HG02938 (cell line): Measurements from ENCODE around the gene SORBS2.
"Not testable (repeated sequence)": the region's sequence is repeated elsewhere in the genome, so short reads cannot be mapped to it uniquely, and the experiment has no call there.

ENCODE experiments used
- ATAC-seq: cut with Tn5 transposase; IDR thresholded peaks from one replicate; pipeline ENCODE4 v1.9.1; 2021; ENCODE audit warnings: mild to moderate bottlenecking, moderate library complexity; ENCODE audit not compliant: unreplicated experiment

Gene SORBS2

DNA sequence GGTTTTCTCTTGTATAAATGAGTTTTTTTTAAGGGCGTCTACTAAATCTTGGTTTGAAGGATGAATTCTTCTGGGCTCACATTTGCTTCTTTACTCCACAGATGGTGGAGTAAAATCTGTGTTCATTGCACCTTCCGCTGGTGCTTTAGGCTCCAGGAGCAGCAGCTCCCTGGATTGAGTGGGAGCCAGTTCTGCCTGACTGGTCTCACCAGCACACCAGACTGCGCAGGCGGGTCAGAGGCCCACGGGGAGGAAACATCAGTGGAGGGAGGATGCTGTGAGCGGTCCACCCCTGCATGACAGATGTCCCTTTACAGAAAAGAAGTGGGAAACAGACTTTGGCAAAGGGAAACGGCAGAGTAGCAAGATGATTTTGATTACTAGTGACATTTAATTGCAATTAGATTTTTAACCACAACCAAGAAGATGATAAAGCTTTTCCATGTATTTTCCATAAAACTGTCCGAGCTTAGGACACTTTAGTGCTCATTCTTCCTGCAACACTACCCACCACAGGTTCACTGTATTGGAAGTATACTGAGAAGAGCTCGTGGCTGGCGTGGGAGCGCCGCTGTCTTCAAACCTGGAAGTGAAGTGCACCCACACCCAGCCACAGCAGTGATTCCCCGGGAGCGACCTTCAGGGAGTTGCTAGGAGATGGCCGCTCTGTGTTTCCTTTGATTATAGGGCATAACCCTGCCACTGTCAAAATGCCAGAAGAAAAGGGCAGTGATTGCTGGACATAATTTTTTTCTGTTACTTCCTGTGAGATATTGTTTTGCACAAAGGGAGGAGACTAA is 95.2 kb downstream of the SORBS2 start:
- ATAC-seq, result no peak

DNA sequence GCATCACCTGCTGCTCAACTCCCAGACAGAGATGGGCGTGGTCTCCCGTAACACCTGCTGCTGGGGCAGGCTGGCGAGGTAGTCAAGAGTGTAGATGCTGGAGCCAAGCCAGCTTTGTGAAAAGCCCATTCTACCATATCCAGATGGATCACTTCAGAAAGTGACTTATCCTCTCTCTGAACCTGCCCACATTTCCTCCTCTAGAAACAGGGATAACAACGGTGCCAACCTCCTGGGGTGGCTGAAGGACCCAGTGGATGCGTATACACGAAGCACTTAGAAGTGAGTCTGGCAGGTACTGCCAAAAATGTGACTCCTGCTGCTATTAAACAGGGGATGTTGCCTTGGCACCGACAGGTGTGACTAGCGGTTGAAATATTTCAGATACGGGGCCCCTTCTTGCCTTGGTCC is 95.8 kb downstream of the SORBS2 start:
- no peak for ATAC-seq

DNA sequence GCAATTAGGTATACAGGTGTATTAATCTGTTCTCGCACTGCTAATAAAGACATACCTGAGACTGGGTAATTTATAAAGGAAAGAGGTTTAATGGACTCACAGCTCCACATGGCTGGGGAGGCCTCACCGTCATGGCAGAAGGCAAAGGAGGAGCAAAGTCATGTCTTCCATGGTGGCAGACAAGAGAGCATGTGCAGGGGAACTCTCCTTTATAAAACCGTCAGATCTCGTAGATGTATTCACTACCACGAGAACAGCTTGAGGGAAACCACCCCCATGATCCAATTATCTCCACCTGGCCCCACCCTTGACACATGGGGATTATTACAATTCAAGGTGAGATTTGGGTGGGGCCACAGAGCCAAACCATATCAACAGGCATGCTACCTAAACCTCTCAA is 97.5 kb downstream of the SORBS2 start:
- not testable (repeated sequence) for ATAC-seq

DNA sequence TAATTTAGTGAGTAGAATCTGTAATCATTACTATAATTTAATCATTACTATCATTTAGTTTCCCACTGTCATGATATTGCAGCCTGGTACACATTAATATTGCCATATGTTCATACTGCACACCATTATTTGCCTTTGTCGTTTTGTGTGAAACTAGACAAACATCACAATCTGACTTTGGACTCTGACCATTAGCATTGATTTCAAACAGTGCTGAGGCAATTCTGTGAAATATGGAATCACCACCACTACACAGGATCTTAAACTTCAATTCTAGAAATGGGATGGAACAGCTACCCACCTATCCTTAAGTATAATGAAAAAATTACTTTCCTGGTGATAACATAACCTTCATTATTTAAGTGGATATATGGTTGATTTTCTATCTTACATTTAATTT is 98.3 kb downstream of the SORBS2 start:
- no peak for ATAC-seq

DNA sequence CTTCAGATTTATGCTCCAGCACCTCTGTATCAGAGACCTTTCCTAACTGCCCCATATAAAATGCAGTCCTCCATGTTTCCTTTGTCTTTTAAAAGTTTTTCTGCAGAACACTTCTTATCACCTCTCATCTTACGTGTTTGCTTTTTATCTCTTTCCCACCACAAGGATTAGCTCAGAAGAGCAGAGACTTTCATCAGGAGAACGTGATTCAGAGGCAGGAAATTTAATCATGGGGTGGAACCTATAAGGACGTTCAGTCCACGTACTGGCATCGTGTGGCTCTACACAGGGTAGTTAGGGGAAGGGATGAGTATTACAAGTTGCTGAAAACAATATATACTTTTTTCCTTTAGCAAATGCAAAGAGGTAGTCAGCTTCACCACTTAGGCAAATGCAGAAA is 98.7 kb downstream of the SORBS2 start:
- no peak for ATAC-seq

DNA sequence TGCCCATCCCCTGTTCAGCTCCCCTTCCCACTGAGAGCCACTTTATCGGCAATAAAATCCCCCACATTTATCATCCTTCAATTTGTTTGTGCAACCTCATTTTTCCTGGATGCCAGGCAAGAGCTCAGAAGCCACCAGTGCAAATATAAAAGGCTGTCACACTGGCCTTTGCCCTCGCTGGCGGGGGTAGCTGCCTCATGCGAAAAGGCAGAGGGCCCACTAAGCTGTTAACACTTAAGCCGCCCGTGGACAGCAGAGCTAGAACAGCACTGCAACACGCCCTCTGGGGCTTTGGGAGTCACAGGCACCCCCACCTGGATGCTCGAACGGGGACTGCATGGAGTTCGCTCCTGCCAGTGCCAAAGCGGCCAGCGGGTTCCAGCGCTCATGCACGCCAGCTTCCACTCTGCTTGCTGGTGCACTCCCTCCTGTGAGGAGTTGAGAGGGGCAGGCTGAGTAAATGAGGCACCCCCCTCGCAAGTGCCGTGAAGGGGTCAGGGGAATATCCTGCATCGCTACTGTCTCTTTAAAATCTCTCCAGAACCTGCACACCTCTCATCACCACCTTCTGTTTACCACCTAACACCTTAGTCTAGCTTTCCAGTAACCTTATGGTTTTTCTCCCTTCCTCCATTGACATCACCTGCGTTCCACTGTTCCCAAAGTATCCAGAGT is 99.5 kb downstream of the SORBS2 start:
- ATAC-seq, result no peak

DNA sequence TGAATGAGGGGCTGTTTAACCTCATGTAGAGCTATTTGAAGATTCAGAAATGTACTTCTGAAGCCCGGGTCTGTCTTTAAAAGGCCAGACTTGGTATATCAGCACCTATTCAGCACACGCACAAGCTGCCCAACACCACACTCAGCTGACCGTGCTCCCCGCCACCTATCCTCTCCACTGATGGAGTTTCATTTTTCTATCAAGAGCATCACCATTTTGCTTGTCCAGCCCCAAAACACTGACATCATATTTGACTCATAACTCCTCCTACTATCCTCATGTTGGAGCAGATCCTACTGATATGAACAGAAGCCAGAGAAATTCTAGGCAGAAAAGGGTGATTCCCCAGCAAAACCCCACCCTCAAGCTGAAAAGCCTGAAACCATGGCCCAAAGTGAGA is 100.3 kb downstream of the SORBS2 start:
- ATAC-seq, result no peak

DNA sequence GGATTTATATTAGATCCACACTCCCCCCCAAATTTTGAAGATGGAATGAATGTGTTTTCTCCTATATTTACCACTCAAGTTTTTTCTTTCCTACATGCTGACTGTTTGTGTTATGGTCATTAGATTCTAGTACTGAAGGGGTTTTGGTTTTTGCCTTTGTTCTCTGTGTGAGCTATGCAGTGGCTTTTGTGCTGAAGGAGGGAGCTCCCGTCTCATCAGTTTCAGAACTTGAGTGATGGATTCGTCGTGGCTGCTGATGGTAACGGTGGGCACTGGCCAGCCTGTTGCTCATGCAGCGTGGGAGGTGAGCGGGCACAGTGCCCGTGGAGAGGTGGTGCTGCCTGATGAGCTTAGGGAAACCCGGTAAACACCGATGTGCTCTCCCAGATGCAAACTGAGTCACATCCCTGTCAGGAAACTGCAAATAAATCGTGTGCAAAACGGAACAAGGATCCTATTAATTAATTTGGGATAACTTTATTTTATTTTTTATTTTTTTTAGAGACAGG is 101.5 kb downstream of the SORBS2 start:
- ATAC-seq, result no peak

DNA sequence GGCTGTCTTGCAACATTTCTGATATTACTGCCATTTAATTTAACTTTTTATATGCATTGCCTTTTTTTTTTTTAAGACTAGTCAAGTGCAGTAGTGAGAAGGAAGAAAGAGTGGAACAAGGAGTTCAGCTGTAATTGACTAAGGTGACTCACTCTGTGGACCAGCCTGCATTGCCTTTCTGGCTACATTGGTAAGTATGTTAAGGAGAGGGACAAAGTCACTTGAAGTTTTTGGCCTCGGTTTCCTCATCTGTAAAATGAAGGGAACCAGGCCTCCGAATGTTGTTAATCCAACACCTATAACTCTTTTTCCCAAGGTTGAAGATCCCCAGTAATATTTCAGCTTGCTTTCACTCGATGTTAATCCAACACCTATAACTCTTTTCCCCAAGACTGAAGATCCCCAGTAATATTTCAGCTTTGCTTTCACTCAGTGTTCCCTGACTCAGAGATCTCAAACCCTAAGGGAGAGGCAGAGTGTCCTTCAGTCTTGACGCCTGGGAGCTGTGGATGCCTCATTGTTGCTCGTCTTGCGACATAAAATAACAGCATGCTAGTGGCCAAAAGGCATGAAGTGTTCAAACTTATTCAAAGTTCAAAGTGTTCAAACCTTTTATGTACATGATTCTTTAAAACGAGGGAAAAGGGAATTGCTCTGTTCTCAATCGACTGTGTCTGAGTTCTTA is 102.0 kb downstream of the SORBS2 start:
- ATAC-seq, result no peak

DNA sequence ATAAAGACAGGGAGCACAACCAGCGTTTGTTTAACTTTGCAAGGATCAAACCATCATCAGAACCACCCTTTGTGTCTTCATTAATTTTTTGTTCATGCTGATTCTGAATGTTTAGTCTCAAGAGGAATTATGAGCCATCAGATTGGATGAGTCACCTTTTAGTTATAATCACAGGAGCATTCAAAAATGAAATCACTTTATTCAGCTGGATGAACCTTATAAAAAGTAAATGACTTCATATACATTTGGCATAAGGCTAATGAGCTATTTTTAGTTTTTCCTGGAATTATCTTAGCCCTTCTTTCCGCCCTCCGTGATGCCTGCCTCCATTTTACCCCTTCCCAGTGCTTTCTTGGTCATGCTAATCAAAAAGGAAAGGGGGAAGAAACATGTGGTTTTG is 103.6 kb downstream of the SORBS2 start:
- no peak for ATAC-seq

DNA sequence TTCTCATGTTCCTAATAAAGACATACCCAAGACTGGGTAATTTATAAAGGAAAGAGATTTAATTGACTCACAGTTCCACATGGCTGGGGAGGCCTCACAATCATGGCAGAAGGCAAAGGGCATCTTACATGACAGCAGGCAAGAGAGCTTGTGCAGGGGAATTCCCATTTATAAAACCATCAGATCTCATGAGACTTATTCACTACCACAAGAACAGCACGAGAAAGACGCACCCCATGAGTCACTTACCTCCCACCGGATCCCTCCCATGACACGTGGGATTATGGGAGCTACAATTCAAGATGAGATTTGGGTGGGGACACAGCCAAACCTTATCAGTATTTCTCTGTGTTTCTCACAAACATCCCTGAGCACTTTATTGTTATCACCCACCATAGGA is 104.4 kb downstream of the SORBS2 start:
- not testable (repeated sequence) for ATAC-seq

DNA sequence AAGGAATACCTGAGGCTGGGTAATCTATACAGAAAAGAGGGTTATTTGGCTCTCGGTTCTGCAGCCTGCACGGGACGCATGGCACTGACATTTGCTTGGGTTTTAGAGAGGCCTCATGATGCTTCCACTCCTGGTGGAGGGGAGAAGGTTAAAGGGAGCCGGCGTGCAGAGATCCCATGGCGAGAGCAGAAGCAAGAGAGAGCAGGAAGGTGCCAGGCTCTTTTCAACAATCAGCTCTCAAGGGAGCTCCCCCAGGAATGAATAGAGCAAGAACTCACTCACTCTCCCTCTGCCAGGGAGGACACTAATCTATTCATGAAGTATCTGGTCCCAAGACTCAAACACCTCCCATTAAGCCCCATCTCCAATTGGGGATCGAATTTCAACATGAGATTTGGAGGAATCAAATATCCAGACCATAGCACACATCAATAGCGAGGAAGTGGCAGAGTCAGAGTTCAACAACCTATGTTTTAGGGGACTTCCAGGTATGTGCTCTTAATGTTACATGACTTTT is 109.8 kb downstream of the SORBS2 start:
- ATAC-seq, result no peak

DNA sequence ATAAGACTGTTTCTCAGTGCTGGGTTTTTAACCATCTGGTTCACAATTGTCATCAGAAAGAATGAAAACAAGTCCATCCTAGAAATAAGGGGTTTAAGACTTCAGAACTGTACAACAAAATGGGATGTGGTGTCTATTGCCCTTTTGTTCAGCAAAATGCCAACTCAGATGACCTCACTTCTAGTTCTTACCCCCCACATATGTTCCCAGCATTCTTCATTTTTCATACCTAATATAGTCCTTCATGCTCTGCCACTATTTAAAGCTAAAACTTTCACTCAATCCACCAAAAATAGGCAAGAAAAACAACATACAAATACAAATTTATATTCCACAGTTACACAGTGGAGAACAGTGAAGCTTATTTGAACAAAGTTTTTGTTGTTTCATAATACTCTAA is 111.4 kb downstream of the SORBS2 start:
- ATAC-seq, result no peak

DNA sequence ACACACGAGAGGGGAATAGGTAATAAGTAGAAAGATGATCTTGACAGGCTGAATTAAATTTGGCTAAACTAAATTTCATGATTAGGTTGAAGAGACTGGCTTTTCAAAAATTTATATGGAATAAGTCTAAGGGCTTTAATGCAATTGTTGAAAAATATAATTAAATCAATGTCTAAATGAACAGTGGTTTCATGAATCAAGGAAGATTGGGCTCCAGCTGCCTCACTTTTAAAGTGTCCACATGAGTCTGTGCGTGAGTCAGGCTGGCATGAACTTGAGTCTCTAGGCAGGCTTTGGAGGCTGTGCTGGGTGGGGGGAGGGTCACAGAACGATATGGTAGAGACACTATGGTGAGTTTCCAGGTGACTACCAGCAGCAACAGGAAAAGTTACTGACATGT is 111.9 kb downstream of the SORBS2 start:
- no peak for ATAC-seq

DNA sequence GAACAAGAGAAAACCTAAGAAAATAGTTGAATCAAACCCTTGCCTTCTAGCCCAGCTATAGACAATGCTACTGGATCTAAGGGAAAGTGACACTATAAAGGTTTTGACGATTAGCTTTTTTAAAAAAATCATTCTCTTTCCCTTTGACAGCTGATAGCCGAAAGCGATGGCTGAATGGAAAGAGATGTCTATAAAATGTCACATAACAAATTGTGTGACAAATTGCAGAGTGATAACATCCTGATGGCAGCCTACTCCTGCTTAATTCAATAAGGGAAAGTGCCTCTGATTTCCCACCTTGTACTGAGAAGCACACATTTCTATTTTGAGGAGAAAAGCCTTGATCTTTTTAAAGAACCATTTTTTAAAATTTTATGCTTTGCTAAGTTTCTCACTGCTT is 114.5 kb downstream of the SORBS2 start:
- ATAC-seq, result no peak

DNA sequence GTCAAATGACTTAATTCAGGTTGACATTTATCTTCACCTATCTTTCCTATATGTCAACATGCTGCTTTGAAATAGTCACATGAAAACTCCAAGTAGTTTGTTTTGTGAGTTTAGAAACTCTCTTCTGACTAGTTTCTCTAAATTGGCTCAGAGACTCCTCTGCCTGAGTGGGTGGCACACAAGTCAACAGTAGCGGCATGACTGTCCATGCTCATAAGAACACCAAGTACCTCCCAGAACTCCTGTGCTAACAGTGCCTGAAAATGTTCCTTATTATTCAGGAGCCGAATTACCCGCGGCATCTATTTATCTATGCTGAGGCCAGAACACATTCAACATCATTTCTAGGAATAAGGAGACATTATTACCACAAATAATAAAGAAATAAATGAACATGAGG is 116.3 kb downstream of the SORBS2 start:
- ATAC-seq, result no peak

DNA sequence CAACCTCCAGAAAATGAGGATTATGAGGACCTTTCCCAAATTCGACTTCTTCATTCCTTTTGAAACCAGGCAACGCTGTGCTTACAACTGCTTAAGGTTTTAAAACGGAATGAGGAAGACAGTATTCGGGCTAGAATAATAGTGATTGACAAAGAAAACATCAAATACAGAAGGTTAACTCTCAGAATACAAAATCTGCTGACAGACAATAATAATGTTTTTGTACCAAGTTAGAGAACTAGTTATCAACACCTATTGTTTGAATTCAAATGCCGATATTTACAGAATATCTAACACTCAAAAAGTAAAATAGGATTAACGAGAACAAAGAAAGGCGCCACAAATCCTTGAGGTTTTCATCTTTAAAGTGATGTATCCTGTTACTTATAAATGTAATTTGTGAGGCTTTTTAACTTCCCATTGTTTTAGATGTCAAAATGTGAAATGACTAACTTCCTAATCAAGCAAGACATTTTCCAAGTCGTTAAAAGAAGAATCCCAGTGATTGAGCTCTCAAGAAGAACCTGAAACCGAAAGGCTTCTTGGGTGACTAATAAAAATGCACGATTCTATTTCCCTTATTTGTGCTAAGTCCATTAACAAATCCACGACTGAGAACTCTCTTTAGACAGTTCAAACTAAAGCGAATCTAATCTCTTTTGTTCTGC is 118.3 kb downstream of the SORBS2 start:
- ATAC-seq, result no peak

DNA sequence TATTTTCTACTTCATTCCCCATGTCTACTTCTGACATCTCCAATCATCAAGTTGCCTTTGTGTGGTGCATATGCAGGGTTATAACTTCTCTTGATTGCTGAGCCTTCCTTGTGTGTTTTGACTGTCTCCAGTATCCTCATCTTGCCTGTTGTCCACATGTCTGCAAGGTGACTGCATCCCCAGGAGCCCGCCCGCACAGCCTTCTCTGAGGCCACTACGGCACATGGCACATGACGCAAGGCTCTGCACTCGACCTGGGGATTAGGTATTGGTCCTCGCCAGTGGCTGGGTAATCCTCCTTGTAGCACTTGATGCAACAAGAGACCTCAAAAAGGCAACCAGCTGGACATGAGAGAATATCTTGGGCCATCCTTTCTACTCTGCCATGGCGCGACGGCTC is 122.6 kb downstream of the SORBS2 start:
- ATAC-seq, result no peak

DNA sequence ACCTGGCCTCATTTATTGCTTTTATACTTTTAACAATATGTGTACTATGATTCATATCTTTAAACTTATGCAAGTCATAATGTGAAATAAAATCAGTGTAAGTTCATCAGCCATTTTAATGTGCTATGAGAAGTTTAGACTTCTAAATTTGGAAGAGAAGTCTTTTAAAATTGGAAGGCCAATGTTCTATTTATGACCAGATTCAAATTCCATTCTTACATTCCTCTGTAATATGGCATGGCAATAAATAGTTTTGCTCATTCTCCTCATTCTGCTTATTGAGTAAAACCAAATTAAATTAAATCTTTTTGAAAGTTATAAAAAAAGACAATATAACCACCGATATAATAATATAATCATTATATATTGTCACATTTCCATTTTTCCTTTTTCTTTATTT is 126.2 kb downstream of the SORBS2 start:
- no peak for ATAC-seq

DNA sequence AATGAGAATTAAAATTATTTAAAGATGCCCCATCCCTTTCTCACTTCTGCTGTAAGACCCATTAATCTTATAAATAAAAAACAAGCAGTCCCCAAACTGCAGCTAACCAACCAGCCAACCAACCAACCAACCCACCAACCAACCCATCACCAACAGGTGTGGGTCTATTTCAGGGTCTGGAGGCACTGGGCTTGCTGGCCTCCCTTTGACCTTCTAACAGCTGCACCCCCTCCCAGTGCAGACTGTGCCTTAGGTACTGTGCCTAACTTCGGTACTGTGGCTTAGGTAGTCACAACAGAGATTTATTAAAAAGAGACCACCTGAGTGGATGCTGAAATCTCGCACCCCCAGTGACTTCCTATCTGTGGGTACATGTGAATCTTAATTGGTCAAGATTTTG is 128.1 kb downstream of the SORBS2 start:
- ATAC-seq, result no peak

DNA sequence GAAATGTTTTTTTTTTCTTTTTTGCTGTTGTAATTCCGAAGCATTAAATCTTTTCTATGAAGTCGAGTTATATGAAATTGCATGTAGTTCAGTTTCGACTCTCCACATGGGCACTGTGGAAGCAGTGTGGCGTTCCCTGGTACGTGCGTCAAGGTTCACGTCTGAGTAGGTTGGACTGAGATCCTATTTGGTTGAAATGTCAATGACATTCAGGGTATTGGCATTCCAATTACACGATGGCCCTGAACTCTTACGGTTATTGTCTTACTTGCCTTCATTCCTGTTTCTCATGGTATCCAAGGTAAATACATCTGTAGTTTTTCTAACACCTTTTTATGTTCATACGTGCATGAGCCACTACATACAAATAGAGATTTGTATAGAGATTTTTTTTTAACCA is 128.8 kb downstream of the SORBS2 start:
- no peak for ATAC-seq
